A673 (cell line): ENCODE measurements around the gene TERT. TPM values are rescaled to one million over a fixed set of nuclear protein-coding genes. Genes with fewer than 3 reads are reported as not detected.

ENCODE experiments used
- BruUV-seq: library from RNA; stranded (reverse); fragments of 400-500 nt; replicated peaks from 2 replicates; lab custom pipeline; 2021; lab: Mats Ljungman, UMichigan
- CTCF ChIA-PET: fragments of 300-600 bp; sonication (Branson Sonifier 250); formaldehyde crosslinking; loops from one replicate; lab custom pipeline; 2022; ENCODE audit warnings: antibody characterized with exemption; lab: Charles Lee
- POLR2A ChIA-PET: fragments of 300-600 bp; sonication (Branson Sonifier 250); formaldehyde crosslinking; loops from one replicate; lab custom pipeline; 2022; ENCODE audit warnings: antibody characterized with exemption; ENCODE audit not compliant: low non-redundant PET; lab: Charles Lee
- DNase-seq: peaks from one replicate; pipeline ENCODE4 v3.0.0-alpha.2; 2015; ENCODE audit warnings: low spot score
- H3K27ac ChIP-seq: fragments of 200-600 bp; sonication (generic); 2 replicates; pipeline ENCODE4 v1.5.1; 2016; ENCODE audit warnings: mixed run types, low read depth, mild to moderate bottlenecking, mixed read lengths, antibody characterized with exemption, low read length; ENCODE audit not compliant: poor library complexity, severe bottlenecking
- H3K27me3 ChIP-seq: fragments of 200-600 bp; sonication (generic); replicated peaks from 2 replicates; pipeline ENCODE4 v1.6.1; 2017; ENCODE audit warnings: mixed run types, low read depth, mild to moderate bottlenecking, mixed read lengths, antibody characterized with exemption, low read length; ENCODE audit not compliant: insufficient read depth, poor library complexity
- H3K36me3 ChIP-seq: fragments of 200-600 bp; sonication (generic); 2 replicates; pipeline ENCODE4 v1.6.1; 2016; ENCODE audit warnings: mixed run types, mild to moderate bottlenecking, mixed read lengths, antibody characterized with exemption, low read length; ENCODE audit not compliant: insufficient read depth, poor library complexity, severe bottlenecking
- H3K4me1 ChIP-seq: fragments of 200-600 bp; sonication (generic); 2 replicates; pipeline ENCODE4 v1.6.1; 2017; ENCODE audit warnings: mixed run types, mild to moderate bottlenecking, mixed read lengths, antibody characterized with exemption, low read length; ENCODE audit not compliant: insufficient read depth, poor library complexity, severe bottlenecking
- H3K4me3 ChIP-seq: fragments of 200-600 bp; sonication (generic); 2 replicates; pipeline ENCODE4 v1.5.1; 2016; ENCODE audit warnings: low read depth, mixed run types, mild to moderate bottlenecking, mixed read lengths, low read length; ENCODE audit not compliant: poor library complexity, severe bottlenecking
- H3K9me3 ChIP-seq: fragments of 200-600 bp; sonication (generic); 2 replicates; pipeline ENCODE4 v1.6.1; 2016; ENCODE audit warnings: mixed run types, low read depth, mild to moderate bottlenecking, mixed read lengths, antibody characterized with exemption, low read length; ENCODE audit not compliant: poor library complexity, severe bottlenecking
- CTCF ChIP-seq: fragments of 300-800, 200-600 bp; sonication (generic); conservative IDR thresholded peaks from 2 replicates; pipeline ENCODE4 v1.5.1; 2017; ENCODE audit warnings: low read depth, mild to moderate bottlenecking, antibody characterized with exemption, low read length, moderate library complexity, mixed read lengths
- EZH2 ChIP-seq: fragments of 200-600 bp; sonication (generic); IDR thresholded peaks from 2 replicates; pipeline ENCODE4 v1.6.1; 2017; ENCODE audit warnings: borderline replicate concordance, low read depth, mild to moderate bottlenecking, mixed read lengths, antibody characterized with exemption, low read length; ENCODE audit not compliant: poor library complexity, severe bottlenecking
- intact Hi-C: fragments of 100-400 bp; cut with micrococcal nuclease; formaldehyde crosslinking; loops from one replicate; pipeline ENCODE4 v1.10.0; 2022; ENCODE audit not compliant: unreplicated experiment
- total RNA-seq: library from RNA; stranded (reverse); gene quantifications from 2 replicates; pipeline ENCODE4 v1.2.3, GENCODE V29; 2021

Gene TERT
- total RNA-seq, 1 experiment from 2014 or later = 14.2 TPM

GRCh38 chr5:1252681-1253080, 42.2 kb downstream of the TERT start:
- no peaks in the 10 kb centered on the region for H3K9me3 ChIP-seq
- no peak overlapping the region for H3K4me3 ChIP-seq
- H3K4me1 ChIP-seq = no peaks in the 10 kb centered on the region
- H3K27ac ChIP-seq = no peak overlapping the region
- no peaks in the 10 kb centered on the region for H3K36me3 ChIP-seq
- no peak for DNase-seq
- no TSS peak for BruUV-seq
- POLR2A ChIA-PET = no interaction called here
- intact Hi-C loops = no loop called here
- TF ChIP-seq CTCF (no peak), EZH2 (no peak)
- CTCF ChIA-PET = no interaction called here
- peaks cover 17% of the 10 kb centered on the region for H3K27me3 ChIP-seq

GRCh38 chr5:1251678-1252580, 42.9 kb downstream of the TERT start:
- Histone ChIP-seq H3K9me3 (no peaks in the 10 kb centered on the region), H3K27me3 (peaks cover 22% of the 10 kb centered on the region), H3K27ac (no peak overlapping the region), H3K36me3 (no peaks in the 10 kb centered on the region), H3K4me3 (no peak overlapping the region), H3K4me1 (no peaks in the 10 kb centered on the region)
- no TSS peak for BruUV-seq
- TF ChIP-seq EZH2 (no peak), CTCF (no peak)
- ChIA-PET POLR2A (no interaction called here), CTCF (no interaction called here)
- DNase-seq = no peak
- intact Hi-C loops = no loop called here

- intact Hi-C loops = no loop called here
- Histone ChIP-seq H3K4me1 (no peaks in the 10 kb centered on the region), H3K27ac (no peak overlapping the region), H3K27me3 (peaks cover 45% of the 10 kb centered on the region), H3K4me3 (no peak overlapping the region), H3K9me3 (no peaks in the 10 kb centered on the region), H3K36me3 (no peaks in the 10 kb centered on the region)
- TF ChIP-seq CTCF (no peak), EZH2 (no peak)
- no peak for DNase-seq
- POLR2A ChIA-PET = no interaction called here
- CTCF ChIA-PET = no interaction called here
- BruUV-seq = no TSS peak
Observed at GRCh38 chr5:1249366-1250280, 45.2 kb downstream of the TERT start.
